SU-DHL-6 (cell line): ENCODE measurements around the gene TMCC2.

Source experiments
- H2AFZ ChIP-seq: fragments of 200-600 bp; sonication (generic); 2 replicates; pipeline ENCODE4 v1.6.1; 2014; ENCODE audit warnings: low read depth, mild to moderate bottlenecking, moderate library complexity, mixed read lengths, antibody characterized with exemption, low read length; ENCODE audit not compliant: severe bottlenecking
- H3F3A ChIP-seq: fragments of 200-600 bp; shearing (Covaris generic); 2 replicates; pipeline ENCODE4 v1.6.0; 2016; ENCODE audit warnings: antibody characterized with exemption, mild to moderate bottlenecking; ENCODE audit not compliant: insufficient read depth
- H3K27ac ChIP-seq: fragments of 200-600 bp; sonication (generic); 2 replicates; pipeline ENCODE4 v1.5.1; 2016; ENCODE audit warnings: low read depth, mild to moderate bottlenecking, low read length, moderate library complexity, mixed read lengths
- H3K27me3 ChIP-seq: fragments of 200-600 bp; sonication (generic), shearing (Covaris generic); 2 replicates; pipeline ENCODE4 v1.6.0; 2014; ENCODE audit warnings: mild to moderate bottlenecking, low read length
- H3K36me3 ChIP-seq: fragments of 200-600 bp; sonication (generic); 2 replicates; pipeline ENCODE4 v1.6.1; 2014; ENCODE audit warnings: mild to moderate bottlenecking, low read length, mixed read lengths
- H3K4me2 ChIP-seq: fragments of 300-600, 200-600 bp; shearing (Covaris generic), sonication (generic); 2 replicates; pipeline ENCODE4 v1.6.0; 2014; ENCODE audit warnings: low read length, low read depth, mild to moderate bottlenecking; ENCODE audit not compliant: poor library complexity, severe bottlenecking
- H3K4me3 ChIP-seq: fragments of 200-600 bp; sonication (generic); 2 replicates; pipeline ENCODE4 v1.5.1; 2014; ENCODE audit warnings: antibody characterized with exemption, low read length, mild to moderate bottlenecking, mixed read lengths; ENCODE audit not compliant: insufficient read depth, poor library complexity, severe bottlenecking
- H3K79me2 ChIP-seq: fragments of 200-600 bp; sonication (generic); 2 replicates; pipeline ENCODE4 v1.6.1; 2014; ENCODE audit warnings: mild to moderate bottlenecking, low read length, moderate library complexity; ENCODE audit not compliant: insufficient read depth
- H3K9ac ChIP-seq: fragments of 200-600 bp; sonication (generic); 2 replicates; pipeline ENCODE4 v1.7.0; 2014; ENCODE audit warnings: mild to moderate bottlenecking, low read length
- H3K9me2 ChIP-seq: fragments of 200-600 bp; sonication (generic); replicated peaks from 2 replicates; pipeline ENCODE4 v1.6.1; 2014; ENCODE audit warnings: low read length; ENCODE audit not compliant: insufficient read depth
- H3K9me3 ChIP-seq: fragments of 200-600 bp; sonication (generic); 2 replicates; pipeline ENCODE4 v1.6.1; 2014; ENCODE audit warnings: low read length, mixed read lengths; ENCODE audit not compliant: insufficient read depth
- H4K20me1 ChIP-seq: fragments of 200-600 bp; sonication (generic); 2 replicates; pipeline ENCODE4 v1.6.1; 2014; ENCODE audit warnings: low read depth, mild to moderate bottlenecking, antibody characterized with exemption, low read length, moderate library complexity, mixed read lengths
- EZH2phosphoT487 ChIP-seq: fragments of 200-600 bp; sonication (generic), shearing (Covaris generic); conservative IDR thresholded peaks from 2 replicates; pipeline ENCODE4 v1.6.1; 2018; ENCODE audit warnings: mild to moderate bottlenecking, antibody characterized with exemption, low read length, moderate library complexity, mixed read lengths
- TF ChIP-seq, protein P1 (sequence below): fragments of 200-600 bp; sonication (generic); IDR thresholded peaks from one replicate; pipeline ENCODE4 v1.5.1; 2017; ENCODE audit warnings: antibody characterized with exemption, mild to moderate bottlenecking, low read length, moderate library complexity; ENCODE audit not compliant: insufficient read depth, poor library complexity, severe bottlenecking

The TMCC2 gene

GRCh38 chr1:205188596-205188995 lies 39.1 kb upstream of the TMCC2 start:
- H3K9me3 ChIP-seq, result no peaks in the 10 kb centered on the region
- TF ChIP-seq EZH2phosphoT487, result no peak
- TF ChIP-seq, protein P1, sequence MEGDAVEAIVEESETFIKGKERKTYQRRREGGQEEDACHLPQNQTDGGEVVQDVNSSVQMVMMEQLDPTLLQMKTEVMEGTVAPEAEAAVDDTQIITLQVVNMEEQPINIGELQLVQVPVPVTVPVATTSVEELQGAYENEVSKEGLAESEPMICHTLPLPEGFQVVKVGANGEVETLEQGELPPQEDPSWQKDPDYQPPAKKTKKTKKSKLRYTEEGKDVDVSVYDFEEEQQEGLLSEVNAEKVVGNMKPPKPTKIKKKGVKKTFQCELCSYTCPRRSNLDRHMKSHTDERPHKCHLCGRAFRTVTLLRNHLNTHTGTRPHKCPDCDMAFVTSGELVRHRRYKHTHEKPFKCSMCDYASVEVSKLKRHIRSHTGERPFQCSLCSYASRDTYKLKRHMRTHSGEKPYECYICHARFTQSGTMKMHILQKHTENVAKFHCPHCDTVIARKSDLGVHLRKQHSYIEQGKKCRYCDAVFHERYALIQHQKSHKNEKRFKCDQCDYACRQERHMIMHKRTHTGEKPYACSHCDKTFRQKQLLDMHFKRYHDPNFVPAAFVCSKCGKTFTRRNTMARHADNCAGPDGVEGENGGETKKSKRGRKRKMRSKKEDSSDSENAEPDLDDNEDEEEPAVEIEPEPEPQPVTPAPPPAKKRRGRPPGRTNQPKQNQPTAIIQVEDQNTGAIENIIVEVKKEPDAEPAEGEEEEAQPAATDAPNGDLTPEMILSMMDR, result no peak
- no peak overlapping the region for H3K27ac ChIP-seq
- H3K9me2 ChIP-seq, result no peaks in the 10 kb centered on the region
- H3K27me3 ChIP-seq, result no peaks in the 10 kb centered on the region
- H3K9ac ChIP-seq, result no peak overlapping the region
- H4K20me1 ChIP-seq, result no peaks in the 10 kb centered on the region; the same call in 1 of the 2 replicates
- H3F3A ChIP-seq, result no peaks in the 10 kb centered on the region
- H2AFZ ChIP-seq, result no peak overlapping the region
- no peaks in the 10 kb centered on the region for H3K79me2 ChIP-seq
- no peaks in the 10 kb centered on the region for H3K36me3 ChIP-seq
- no peak overlapping the region for H3K4me3 ChIP-seq
- no peak overlapping the region for H3K4me2 ChIP-seq

DNA sequence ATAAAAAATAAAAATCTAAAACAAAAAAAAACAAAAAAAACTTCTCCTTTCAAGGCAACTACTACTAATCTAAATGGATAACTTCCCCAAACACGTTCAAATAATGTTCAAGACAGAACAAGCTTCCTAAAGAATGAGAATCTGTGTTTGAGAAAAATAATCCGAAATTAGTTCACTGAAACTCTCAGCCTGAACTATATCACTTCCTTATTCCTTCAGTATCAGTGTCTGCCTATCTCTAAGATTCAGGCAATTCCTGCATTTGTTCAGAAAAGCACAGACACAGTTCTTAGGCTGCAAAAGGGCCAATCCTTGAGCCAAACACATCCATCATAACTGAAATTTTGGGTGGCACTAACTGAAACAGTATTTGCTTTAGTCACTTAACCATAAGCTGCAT lies 38.6 kb upstream of the TMCC2 start:
- H3K4me3 ChIP-seq, result no peak overlapping the region
- H3K27ac ChIP-seq, result no peak overlapping the region
- H3F3A ChIP-seq, result no peaks in the 10 kb centered on the region
- H3K9ac ChIP-seq, result no peak overlapping the region
- H3K9me3 ChIP-seq, result no peaks in the 10 kb centered on the region
- no peak overlapping the region for H3K4me2 ChIP-seq
- H3K9me2 ChIP-seq, result no peaks in the 10 kb centered on the region
- H3K79me2 ChIP-seq, result no peaks in the 10 kb centered on the region
- H3K36me3 ChIP-seq, result no peaks in the 10 kb centered on the region
- no peak overlapping the region for H2AFZ ChIP-seq
- H4K20me1 ChIP-seq, result no peaks in the 10 kb centered on the region; the same call in 1 of the 2 replicates
- no peak for TF ChIP-seq EZH2phosphoT487
- TF ChIP-seq, protein P1, result no peak
- H3K27me3 ChIP-seq, result no peaks in the 10 kb centered on the region

DNA sequence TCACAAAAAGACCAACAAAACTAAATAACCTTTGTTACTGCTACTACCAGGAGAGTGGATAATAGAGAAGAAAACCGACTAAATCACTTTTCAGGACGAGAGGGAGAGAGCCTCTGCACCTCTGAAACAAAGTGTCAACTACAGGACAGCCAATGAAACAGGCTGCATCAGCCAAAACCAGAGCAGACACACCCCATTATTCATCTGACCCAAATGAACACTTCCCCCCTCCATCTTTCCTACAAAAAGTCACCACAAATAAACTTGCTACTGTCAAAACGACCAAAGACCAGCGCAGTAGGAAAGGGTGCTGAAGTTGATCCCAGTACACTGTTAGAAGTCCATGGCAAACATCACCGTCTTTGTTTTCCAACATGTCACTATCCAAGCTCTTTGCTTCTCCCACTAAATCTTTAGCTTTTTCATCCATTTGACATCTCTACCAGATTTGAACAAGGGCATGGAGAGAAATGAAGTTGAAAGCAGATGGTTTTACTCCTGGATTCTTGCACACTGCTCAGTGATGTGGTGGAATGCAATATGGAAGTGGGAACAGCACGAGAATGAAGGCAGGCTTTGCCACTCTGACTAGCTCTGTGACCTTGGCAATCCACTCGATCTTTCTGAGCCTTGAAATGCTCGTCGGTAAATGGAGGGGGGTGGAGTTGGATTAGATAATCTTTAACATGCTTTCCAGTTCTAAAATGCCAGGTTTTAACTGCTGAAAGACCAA lies 36.7 kb upstream of the TMCC2 start:
- Histone ChIP-seq H3K9me3 (no peaks in the 10 kb centered on the region), H3K4me2 (no peak overlapping the region), H3K4me3 (no peak overlapping the region), H4K20me1 (no peaks in the 10 kb centered on the region; the same call in 1 of the 2 replicates), H2AFZ (no peak overlapping the region), H3K9ac (no peak overlapping the region), H3K27me3 (no peaks in the 10 kb centered on the region), H3F3A (no peaks in the 10 kb centered on the region), H3K79me2 (no peaks in the 10 kb centered on the region), H3K27ac (no peak overlapping the region), H3K36me3 (no peaks in the 10 kb centered on the region), H3K9me2 (no peaks in the 10 kb centered on the region)
- TF ChIP-seq, protein P1, result no peak
- TF ChIP-seq EZH2phosphoT487, result no peak
